ENCODE measurements around the gene TMEM214. TPM values are rescaled to one million over a fixed set of nuclear protein-coding genes. Genes with fewer than 3 reads are reported as not detected.
A peak's percentile ranks its signal among the peaks of the same experiment; 100 is the strongest.

TMEM214 gene
- total RNA-seq, 1 donor from 2014 or later, result 14.4 TPM

DNA sequence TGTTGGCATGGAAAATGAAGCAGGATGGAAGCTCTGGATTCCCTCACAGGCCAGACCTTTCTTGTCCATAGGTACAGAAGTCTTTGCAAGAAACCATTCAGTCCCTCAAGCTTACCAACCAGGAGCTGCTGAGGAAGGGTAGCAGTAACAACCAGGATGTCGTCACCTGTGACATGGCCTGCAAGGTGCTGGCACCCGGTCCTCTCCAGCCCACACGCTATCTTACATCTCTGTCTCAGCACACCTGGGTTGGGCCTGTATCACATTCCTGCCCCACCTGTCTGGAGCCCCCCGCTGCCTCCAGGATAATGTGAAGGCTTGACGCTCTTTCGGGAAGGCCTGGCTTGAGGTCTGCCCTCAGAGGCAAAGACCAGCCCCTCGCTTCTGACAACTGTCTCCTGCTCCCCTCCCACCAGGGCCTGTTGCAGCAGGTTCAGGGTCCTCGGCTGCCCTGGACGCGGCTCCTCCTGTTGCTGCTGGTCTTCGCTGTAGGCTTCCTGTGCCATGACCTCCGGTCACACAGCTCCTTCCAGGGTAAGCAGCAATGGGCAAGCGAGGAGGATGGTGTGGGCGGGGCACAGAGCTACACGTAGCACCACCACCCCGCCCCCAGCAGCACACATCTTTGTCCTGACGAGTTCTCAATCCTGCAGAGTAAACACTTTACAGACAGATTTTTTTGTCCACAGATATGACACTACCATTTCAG is 6.0 kb downstream of the TMEM214 start:
- DNase-seq (ENCODE audit: low read depth in 2 of 2), result no peak

DNA sequence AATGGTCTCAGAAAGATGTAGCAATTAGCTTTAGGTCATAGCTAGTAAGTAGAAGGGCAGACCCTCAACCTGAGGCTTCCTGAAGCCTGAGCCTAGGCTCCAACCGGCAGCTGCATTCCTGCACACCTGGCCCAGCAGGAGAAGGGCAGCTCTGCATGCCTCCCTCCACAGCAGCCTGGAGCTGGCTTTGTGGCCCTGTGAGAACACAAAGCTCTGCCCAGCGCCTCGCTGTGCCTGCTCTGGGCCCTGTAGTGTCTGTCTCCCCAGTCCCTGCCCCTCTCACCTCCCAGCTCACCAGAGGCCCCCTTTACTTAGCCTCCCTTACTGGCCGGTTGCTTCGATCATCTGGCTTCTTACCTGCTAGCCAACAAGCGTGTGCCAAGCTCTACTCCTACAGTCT is 6.7 kb downstream of the TMEM214 start:
- DNase-seq (ENCODE audit: low read depth in 2 of 2), result no peak

DNA sequence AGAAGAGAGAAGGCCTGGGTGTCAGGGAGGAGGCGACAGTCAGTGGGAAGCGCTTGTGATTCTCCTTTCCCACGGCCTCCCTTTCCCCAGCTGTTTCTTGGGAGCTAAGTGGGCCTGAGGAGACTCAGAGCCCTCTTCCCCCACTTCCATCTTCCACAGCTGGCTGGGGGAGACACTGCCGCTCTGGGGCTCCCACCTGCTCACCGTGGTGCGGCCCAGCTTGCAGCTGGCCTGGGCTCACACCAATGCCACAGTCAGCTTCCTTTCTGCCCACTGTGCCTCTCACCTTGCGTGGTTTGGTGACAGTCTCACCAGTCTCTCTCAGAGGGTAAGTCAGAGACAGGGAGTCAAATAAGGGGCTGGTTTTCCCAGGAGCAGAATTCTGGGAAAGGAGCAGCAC is 7.1 kb downstream of the TMEM214 start:
- no peak for DNase-seq (ENCODE audit: low read depth in 2 of 2)

DNA sequence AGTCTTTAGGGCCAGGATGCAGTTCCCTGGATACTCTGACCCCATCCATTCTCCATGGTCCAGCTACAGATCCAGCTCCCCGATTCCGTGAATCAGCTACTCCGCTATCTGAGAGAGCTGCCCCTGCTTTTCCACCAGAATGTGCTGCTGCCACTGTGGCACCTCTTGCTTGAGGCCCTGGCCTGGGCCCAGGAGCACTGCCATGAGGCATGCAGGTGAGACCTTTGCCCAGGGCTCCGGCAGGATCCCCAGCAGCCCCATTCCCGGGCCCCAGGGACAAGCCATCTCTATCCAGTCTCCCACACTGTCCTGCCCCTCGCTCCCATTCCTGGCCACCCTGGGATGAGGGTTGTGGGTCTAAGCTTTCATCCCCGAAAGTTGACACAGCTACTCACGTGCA is 7.5 kb downstream of the TMEM214 start:
- no peak for DNase-seq (ENCODE audit: low read depth in 2 of 2)

DNA sequence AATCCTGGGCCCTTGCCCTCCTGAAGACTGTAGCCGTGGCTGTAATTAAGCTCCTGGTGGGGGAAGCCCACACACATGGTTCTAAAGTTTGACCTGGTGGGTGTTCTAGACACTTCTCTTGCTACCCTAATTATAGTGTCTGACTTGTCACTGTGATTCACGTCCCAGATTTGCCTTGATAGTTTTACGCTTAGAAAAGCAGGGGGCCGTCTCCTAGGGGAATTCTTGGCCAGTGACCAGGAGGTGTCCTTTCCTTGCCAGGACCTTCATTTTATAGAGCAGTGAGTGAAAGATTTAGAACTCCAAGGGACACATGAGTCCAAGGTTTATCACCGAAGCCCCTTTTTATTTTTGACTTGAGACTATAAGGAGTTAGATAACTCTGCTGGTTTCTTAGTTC is 9.0 kb downstream of the TMEM214 start:
- DNase-seq (ENCODE audit: low read depth in 2 of 2), result no peak

DNA sequence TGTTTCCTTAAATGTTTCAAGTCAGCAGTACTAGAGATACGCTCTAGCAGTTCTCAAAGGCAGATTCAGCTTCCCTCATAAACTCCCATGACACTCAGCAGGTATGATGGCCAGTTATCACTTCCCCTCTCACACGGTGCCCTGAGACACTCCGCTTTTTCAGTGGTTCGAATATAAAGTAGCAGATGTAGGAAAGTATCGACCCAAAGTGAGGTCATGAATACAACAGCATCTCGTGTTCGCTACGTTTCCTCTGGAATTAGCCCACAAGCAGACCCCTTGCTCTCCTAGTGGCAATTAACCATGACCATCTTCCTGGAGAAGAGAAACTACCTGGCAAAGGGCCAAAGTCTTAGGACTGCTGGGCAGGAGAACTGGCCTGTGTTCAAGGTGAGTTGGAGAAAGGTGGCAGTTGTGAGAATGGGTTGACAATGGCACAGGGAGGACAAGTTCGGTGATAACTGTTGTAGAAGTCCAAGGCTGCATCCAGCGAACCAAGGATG is 9.4 kb downstream of the TMEM214 start:
- DNase-seq (ENCODE audit: low read depth in 2 of 2), result peak in 1 of 2 donors; percentile 20

DNA sequence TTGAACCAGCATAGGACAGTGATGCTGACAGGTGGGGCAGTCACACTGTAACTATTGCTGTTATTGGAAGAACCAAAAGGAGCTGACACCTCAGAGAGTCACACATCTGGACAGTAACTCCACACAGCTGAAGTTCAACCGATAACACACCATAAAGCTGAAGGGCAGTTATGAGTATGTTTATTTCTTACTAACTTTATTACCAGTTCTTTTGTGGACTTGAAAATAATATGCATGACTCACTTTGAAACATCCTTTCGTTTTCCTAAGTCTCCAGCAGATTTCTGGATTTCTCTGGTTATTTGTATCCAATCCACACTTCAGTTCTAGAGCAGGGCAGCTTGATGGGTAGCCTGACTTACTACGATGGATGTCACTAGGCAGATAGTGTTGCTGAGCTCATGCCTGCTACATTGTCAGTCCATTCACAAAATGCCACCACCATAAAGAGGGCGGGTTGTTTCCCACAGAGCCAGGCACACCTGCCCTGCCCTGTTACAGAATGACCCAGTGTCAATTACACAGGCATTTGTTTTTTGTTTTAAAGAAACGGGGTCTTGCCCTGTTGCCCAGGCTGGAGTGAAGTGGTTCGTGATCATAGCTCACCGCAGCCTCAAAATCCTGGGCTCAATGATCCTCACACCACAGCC is 10.3 kb downstream of the TMEM214 start:
- DNase-seq (ENCODE audit: low read depth in 2 of 2), result no peak

DNA sequence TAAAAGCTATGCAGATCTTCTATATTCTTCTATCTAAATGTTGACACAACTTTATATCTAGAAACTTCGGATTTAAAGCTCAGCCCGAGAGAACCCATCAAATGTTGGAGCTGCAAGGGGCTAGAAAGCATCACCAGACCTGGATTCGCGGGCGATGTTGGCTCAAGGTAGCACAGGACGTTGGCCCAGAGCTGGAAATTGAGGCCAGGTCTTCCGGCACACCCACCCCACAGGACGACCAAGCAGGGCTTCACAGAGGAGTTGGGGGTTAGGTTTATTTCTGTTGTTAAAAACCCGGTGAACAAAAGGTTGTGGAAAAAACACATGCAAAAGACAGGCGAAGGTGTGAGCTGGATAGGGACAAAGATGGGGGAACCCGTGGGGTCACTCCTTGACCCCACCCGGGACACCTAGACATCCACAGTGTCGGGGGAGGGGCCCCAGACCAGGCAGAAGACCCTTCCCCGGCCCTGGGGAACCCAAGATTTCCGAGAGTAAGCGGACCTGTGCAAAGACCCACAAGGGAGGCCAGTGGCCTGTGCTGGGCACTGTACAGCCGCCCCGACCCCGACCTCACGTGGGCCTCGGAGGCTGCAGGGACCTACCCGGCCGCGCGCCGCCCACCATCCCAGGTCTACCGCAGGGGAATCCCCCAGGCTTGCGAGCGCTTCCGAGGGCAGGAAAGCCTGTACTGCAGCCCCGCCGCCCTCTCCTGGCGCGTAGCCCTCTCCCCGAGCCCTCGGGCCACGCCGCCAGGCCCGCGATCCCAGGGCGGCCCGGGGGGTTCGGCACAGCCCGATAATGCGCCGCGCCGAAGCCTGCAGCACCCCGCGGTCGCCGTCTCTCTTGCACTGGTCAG is 16.9 kb downstream of the TMEM214 start:
- DNase-seq (ENCODE audit: low read depth in 2 of 2), result peak in 1 of 2 donors; percentile 71

DNA sequence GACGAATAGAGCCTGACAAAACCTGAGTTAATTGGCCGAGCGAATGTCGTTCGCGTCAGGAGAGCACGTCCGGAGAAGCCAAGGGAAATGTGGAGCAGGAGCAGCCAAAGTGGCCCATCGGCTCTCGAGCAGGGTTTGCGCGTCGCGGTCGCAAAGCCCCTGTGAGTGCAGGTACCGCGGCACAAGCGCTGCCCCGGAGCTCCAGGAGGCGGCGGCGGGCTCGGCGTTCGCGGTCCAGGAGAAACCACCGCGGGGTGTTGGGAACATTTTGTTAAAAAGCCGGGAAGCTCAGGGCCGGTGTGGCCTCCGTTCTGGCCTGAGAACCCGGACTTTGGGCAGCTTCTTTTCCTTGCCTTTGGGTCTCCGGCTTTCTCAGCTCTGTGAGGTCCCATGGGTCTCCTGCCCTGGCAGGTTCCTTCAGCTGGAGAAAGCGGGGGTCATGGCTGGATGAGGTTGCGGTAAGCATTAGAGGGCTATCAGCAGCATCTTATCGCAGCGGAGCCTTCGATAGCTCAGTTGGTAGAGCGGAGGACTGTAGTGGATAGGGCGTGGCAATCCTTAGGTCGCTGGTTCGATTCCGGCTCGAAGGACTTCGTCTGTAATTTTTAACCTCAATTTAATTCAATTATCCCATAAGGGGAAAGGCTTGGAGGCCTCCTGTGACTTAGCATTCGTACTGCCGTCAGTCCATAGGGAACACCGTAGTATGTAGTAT is 17.7 kb downstream of the TMEM214 start:
- DNase-seq (ENCODE audit: low read depth in 2 of 2), result peak; percentile 80 to 90

DNA sequence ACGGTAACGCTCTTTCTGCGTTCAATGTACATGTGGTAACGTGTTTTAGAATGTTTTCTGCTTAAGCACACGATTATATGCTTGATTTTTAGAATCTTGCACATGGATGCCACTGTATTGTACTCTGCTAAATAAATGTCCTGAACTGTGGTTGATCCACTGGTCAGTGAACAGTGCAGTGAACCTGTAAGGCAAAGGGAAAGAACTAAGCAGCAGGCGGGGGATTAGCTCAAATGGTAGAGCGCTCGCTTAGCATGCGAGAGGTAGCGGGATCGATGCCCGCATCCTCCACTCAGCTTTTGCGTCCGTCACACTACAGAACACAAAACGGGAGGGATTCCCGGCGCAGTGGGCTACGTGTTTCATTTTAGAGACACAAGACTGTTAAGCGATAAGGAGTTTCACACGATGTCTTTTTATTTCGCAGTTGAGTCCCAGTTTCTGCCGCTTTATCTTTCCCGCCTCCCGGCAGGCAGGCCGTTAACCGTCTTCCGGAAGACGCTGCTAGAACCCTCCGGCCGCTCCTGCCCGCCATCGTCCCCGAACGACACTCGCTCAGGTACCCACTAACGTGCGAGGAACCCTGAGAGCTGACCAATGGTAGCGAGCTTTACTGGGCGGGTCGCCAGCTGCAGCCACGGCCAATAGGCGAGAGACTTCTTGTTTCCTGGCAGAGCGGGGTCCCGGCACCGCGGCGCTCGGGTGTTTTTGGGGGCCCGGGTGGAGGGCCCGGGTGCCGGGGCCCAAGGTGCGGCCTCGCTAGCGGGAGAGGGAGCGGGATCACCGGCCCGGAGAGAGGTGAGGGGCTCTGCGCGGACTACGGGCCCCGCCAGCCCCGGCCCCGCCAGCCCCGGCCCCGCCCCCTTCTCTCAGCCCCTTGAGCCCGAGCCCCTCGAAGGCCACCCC is 18.5 kb downstream of the TMEM214 start, which contains the start of gene AGBL5:
AGBL5 (plus strand) TSS at position 673 of the 906 bp plus-strand sequence. CDS start 1,291 bp downstream, outside the sequence.
- peak; percentile 87 to 93 for DNase-seq (ENCODE audit: low read depth in 2 of 2)

DNA sequence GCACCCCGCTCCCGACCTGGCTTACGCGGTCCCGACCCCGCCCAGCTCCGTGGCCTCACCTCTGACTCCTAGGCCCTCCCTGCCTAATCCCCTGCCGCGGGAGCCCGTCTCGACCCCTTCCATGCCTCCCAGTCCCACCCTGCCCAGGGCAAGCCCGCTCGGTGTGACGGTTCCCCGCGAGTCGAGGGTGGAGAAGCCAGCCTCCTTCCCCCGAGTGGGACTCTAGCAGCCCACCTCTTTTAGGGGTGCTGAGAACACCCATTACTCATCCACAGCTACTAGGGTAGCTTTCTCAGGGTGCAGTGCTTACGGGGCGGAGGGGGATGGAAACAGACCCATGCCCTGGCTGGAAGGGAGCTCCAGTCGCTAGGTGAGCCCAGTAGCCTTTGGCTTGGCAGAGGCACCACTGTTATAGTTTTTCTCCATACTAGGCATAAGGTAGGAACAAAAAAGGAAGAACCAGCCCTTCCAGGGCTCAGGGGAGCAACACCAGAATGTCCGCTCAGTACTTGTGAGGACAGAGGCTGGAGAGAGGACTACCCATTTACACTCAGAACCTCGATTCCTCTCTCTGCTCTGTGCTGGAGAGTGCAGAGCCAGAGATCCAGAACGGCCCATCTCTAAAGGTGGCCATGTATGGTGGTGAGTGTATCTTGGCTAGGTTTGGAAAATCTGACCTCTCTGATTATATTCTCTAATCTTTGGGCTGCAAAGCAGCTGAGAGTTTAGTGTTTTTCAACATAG is 19.3 kb downstream of the TMEM214 start:
- DNase-seq (ENCODE audit: low read depth in 2 of 2), result no peak

DNA sequence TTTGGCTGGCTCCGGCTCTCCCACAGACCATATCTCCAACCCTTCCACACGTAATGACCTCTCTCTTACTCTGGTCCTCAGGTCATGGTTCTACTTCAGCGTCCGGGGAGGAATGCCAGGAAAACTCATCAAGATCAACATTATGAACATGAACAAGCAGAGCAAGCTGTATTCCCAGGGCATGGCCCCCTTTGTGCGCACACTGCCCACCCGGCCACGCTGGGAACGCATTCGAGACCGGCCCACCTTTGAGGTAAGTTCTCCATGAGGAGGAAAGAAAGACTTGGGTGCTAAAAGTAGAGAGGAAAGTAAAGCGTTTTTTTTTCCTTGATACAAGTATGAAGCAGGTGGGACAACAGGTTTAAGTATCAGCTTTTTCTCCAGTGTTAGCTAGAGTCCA is 20.6 kb downstream of the TMEM214 start:
- no peak for DNase-seq (ENCODE audit: low read depth in 2 of 2)

DNA sequence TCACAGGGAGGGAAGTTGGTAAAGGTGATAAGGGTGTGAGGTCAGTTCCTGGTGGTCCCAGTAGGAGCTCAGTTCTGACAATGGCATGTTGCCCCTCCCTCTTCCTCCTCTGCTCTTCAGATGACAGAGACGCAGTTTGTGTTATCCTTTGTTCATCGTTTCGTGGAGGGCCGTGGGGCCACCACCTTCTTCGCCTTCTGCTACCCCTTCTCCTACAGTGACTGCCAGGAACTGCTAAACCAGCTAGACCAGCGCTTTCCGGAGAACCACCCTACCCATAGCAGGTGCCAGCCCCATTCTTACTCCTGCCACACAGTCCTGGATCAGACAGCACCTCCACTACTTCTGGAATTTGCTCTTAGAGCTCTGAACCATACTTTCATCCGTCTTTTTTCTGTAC is 21.0 kb downstream of the TMEM214 start:
- DNase-seq (ENCODE audit: low read depth in 2 of 2), result no peak

DNA sequence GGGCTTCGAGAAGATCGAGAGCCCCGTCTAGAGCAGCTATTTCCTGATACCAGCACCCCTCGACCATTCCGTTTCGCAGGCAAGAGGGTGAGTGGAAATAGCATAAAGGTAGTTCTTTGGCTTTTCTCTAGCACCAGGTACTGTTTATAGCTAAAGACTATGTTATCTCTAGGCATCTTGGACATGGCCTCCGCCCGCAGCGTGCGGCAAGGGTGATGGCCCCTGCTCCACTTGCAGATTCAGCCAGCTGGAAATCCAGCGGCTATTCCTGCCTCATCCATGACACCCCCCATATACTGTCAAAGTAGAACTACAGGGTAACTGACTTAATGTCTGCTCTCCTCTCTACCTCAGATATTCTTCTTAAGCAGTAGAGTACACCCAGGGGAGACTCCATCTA is 22.0 kb downstream of the TMEM214 start:
- no peak for DNase-seq (ENCODE audit: low read depth in 2 of 2)

DNA sequence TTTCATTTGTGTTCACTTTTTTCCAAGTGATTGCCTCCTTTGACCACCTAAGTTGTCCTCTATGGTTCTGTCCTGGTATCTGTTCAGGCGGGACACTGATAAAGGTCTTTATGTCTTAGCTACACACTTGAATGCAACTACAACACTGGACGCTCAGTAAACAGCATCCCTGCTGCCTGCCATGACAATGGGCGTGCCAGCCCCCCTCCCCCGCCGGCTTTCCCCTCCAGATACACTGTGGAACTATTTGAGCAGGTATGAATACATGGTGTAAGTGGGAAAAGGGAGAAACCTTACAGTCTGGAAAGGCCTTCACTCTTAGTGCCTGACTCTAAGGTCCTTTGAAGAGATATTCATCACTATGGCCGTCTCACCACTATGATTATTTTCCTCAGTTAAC is 24.4 kb downstream of the TMEM214 start:
- no peak for DNase-seq (ENCODE audit: low read depth in 2 of 2)

DNA sequence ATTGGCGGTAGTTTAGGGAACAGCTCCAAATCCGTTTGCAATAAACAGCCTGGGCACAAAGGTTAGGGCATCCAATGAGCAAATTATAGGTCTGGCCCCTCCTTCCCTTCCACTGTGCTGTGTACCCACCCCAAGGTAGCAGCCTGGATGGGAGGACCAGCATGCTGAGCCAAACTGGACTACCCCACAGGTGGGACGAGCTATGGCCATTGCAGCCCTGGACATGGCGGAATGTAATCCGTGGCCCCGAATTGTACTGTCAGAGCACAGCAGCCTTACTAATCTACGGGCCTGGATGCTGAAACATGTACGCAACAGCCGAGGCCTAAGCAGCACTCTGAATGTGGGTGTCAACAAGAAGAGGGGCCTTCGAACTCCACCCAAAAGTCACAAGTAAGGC is 25.4 kb downstream of the TMEM214 start:
- no peak for DNase-seq (ENCODE audit: low read depth in 2 of 2)

DNA sequence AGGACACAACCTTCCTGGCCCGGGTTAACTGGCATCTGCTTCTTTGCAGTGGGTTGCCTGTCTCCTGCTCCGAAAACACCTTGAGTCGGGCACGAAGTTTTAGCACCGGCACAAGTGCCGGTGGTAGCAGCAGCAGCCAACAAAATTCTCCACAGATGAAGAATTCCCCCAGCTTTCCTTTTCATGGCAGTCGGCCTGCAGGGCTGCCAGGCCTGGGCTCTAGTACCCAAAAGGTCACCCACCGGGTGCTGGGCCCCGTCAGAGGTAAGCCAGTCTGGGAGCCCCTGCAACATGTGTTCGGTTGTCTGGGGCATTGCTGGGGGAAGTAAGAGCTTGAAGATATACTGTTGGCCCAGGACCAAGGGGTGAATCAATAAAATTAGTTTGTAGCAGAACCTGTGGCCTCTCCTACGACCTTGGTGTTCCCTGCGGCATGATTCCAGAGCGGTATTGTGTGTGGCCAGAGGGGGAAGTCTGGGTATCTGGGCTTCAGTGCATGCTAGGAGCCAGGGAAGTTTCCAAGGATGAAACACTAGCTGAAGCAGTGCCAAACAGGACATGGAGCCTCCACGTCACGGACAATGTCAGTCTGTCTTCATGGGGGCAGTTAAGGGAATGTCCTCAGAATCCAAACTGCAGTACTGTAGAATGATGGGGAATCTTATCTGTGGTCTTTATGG is 26.5 kb downstream of the TMEM214 start:
- DNase-seq (ENCODE audit: low read depth in 2 of 2), result peak; percentile 17 to 67

DNA sequence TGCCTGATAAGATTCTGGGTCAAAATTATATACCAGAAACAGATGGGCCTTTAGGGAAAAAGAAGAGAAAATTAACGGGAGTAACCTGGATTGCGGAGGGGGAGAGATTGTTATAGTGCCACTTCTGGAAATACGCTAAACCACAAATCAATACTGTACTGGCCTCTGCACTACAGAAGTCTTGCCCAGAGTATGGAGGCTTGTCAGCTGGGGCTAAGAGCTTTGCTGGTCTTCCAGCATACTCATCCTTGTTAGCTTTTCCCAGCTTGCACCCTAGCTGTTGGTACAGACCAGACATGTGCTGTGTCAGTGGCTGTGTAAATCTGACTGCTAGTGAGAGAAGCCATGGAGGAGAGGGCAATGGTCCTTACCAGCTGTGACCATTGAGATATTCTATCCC is 27.6 kb downstream of the TMEM214 start:
- DNase-seq (ENCODE audit: low read depth in 2 of 2), result no peak

DNA sequence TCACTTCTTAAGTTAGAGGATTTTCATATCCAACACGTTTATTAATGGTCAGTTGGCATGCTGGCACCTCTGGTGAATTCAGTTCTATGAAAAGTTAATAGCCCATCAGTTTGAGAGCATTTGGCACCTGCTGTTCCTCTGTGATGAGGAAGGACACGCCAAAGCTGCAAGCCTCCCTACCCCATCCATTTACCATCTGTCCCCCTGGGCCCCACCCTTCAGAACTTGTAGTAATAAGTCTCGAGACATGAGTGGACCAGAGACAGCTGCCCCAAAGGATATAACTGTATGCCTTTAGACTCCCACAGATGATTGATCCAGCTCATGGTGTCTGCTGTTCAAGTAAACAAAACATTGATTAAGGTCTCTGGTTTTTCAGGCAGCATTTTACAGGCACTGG is 32.4 kb downstream of the TMEM214 start:
- DNase-seq (ENCODE audit: low read depth in 2 of 2), result no peak
